GM12892 (cell line): ENCODE data around the gene TECTA.

Experiments used
- POLR2A ChIP-seq: IDR thresholded peaks from 2 replicates; pipeline ENCODE4 v1.6.1; 2011; ENCODE audit warnings: low read depth, low read length, control low read depth
- POLR2AphosphoS5 ChIP-seq: IDR thresholded peaks from 2 replicates; pipeline ENCODE4 v1.6.1; 2011; ENCODE audit warnings: low read depth, low read length, control low read depth

GRCh38 chr11:121213362-121213893 is 112.4 kb downstream of the TECTA start:
- no peak for TF ChIP-seq POLR2AphosphoS5
- TF ChIP-seq POLR2A, result no peak
